ENCODE results near the gene NSD1.

DNA sequence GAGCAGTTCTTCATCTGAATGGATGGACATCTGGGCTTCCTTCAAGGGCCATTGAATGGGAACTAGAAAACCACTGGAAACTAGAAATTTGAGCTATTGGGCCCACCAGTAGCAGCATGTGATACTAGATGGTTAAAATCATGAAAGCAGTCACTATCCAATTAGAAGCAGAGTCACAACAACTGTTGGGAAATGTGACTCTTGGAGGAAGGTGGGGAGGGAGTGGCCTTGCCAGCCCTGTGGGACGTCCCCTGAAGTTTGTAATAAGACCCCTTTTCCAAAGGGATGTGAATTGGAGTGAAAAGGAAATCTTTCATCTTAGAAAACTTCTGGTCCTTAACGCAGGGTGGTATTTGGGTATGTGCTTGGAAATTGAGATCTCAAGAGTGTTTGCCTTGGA, 164.3 kb downstream of the NSD1 start:
- TF ChIP-seq EZH2 (IDR thresholded peaks at IDR 0.05; ENCODE audit: borderline replicate concordance, insufficient read depth, low read length, poor library complexity, severe bottlenecking) (no peak), TAF1 (IDR thresholded peaks at IDR 0.05; ENCODE audit: low read depth) (no peak), POLR2AphosphoS5 (IDR thresholded peaks at IDR 0.05) (no peak)
- TF ChIP-seq, protein P1, sequence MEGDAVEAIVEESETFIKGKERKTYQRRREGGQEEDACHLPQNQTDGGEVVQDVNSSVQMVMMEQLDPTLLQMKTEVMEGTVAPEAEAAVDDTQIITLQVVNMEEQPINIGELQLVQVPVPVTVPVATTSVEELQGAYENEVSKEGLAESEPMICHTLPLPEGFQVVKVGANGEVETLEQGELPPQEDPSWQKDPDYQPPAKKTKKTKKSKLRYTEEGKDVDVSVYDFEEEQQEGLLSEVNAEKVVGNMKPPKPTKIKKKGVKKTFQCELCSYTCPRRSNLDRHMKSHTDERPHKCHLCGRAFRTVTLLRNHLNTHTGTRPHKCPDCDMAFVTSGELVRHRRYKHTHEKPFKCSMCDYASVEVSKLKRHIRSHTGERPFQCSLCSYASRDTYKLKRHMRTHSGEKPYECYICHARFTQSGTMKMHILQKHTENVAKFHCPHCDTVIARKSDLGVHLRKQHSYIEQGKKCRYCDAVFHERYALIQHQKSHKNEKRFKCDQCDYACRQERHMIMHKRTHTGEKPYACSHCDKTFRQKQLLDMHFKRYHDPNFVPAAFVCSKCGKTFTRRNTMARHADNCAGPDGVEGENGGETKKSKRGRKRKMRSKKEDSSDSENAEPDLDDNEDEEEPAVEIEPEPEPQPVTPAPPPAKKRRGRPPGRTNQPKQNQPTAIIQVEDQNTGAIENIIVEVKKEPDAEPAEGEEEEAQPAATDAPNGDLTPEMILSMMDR (IDR thresholded peaks at IDR 0.05; ENCODE audit: poor library complexity, severe bottlenecking): no peak

Measured in neural cell (in vitro differentiated cells).